NK-92 (cell line): Measurements from ENCODE around the gene ATP8B3.

Source experiments
- DNase-seq: peaks from one replicate; lab custom pipeline; 2025; ENCODE audit not compliant: unreplicated experiment; lab: John Stamatoyannopoulos, UW

Gene ATP8B3

GRCh38 chr19:1816530-1817298 lies 4.6 kb upstream of the ATP8B3 start:
- no peak for DNase-seq

- no peak for DNase-seq
Measured at GRCh38 chr19:1815605-1816529, 3.8 kb upstream of the ATP8B3 start.

- DNase-seq = no peak
Measured at GRCh38 chr19:1814833-1815604, 2.9 kb upstream of the ATP8B3 start.

- DNase-seq = no peak
Measured at GRCh38 chr19:1814391-1814790, 2.3 kb upstream of the ATP8B3 start.

GRCh38 chr19:1813192-1814182 lies 1.4 kb upstream of the ATP8B3 start:
- DNase-seq = no peak

- DNase-seq = no peak
Measured at GRCh38 chr19:1812426-1813191, 533 bp upstream of the ATP8B3 start.

- DNase-seq = no peak
Measured at GRCh38 chr19:1811472-1811894, 593 bp downstream of the ATP8B3 start.

- no peak for DNase-seq
Measured at GRCh38 chr19:1810439-1811160, 1.5 kb downstream of the ATP8B3 start.

GRCh38 chr19:1809678-1810077 lies 2.4 kb downstream of the ATP8B3 start:
- no peak for DNase-seq

- no peak for DNase-seq
Measured at GRCh38 chr19:1808395-1808731, 3.7 kb downstream of the ATP8B3 start.

GRCh38 chr19:1807695-1808394 lies 4.2 kb downstream of the ATP8B3 start:
- no peak for DNase-seq

GRCh38 chr19:1807030-1807694 lies 4.9 kb downstream of the ATP8B3 start:
- no peak for DNase-seq

- no peak for DNase-seq
Measured at GRCh38 chr19:1806184-1807029, 5.7 kb downstream of the ATP8B3 start.

GRCh38 chr19:1805401-1806183 lies 6.5 kb downstream of the ATP8B3 start:
- DNase-seq = no peak

- DNase-seq = no peak
Measured at GRCh38 chr19:1804858-1805257, 7.2 kb downstream of the ATP8B3 start.
